Gastrocnemius medialis (tissue), 4 donors: Measurements from ENCODE around the gene GIT2. TPM values are rescaled to one million over a fixed set of nuclear protein-coding genes. Genes with fewer than 3 reads are reported as not detected.

Experiments
- ATAC-seq, 2 donors: fragments of 150-250 bp; one replicate each; pipeline ENCODE4 v1.9.1; 2016
- DNase-seq, 2 donors: peaks; one replicate each; pipeline ENCODE4 v3.0.0-alpha.2; 2019
- H3K27ac ChIP-seq, 4 donors: fragments of 200-600 bp; sonication (generic); 1 replicate in 1 of 4; 2 replicates in 3 of 4; pipeline ENCODE4 v1.5.1; 2016 to 2018; ENCODE audit warnings: mild to moderate bottlenecking in 2 of 4, moderate library complexity in 1 of 4
- H3K27me3 ChIP-seq, 3 donors: fragments of 200-600 bp; sonication (generic) in 2 of 3; 1 replicate in 1 of 3; 2 replicates in 2 of 3; pipeline versions ENCODE4 v1.5.1 to v1.6.0; 2016 to 2019; ENCODE audit warnings: mild to moderate bottlenecking in 1 of 3, moderate library complexity in 1 of 3
- H3K36me3 ChIP-seq, 2 donors: fragments of 200-600 bp; sonication (generic) in 1 of 2; one replicate each; pipeline ENCODE4 v1.5.1; 2017 to 2018
- H3K4me1 ChIP-seq, 2 donors: fragments of 200-600 bp; sonication (generic) in 1 of 2; one replicate each; pipeline ENCODE4 v1.5.1; 2016 to 2017; ENCODE audit warnings: mild to moderate bottlenecking in 2 of 2
- H3K4me3 ChIP-seq, 4 donors: fragments of 200-600 bp; sonication (generic) in 3 of 4; 1 replicate in 1 of 4; 2 replicates in 3 of 4; pipeline ENCODE4 v1.5.1; 2016 to 2019; ENCODE audit warnings: mild to moderate bottlenecking in 2 of 4
- H3K9me3 ChIP-seq, 3 donors: fragments of 200-600 bp; sonication (generic) in 2 of 3; 1 replicate in 1 of 3; 2 replicates in 2 of 3; pipeline ENCODE4 v1.5.1; 2016 to 2019
- POLR2A ChIP-seq, 2 donors: fragments of 450-650 bp; IDR thresholded peaks; one replicate each; pipeline ENCODE4 v1.6.1; 2017; ENCODE audit warnings: antibody characterized with exemption in 2 of 2, mild to moderate bottlenecking in 2 of 2, moderate library complexity in 2 of 2
- in situ Hi-C, 4 donors: fragments of 200-750 bp; cut with MboI; loops; one replicate each; pipeline versions ENCODE4 v1.15.0 to v1.8.0; 2017; ENCODE audit warnings: low sequenced_read_pairs in 4 of 4
- intact Hi-C: fragments of 100-400 bp; cut with DNase I; formaldehyde crosslinking; loops from one replicate; pipeline ENCODE4 v1.15.1; 2023; ENCODE audit warnings: low total_unique reads
- total RNA-seq, 4 donors: library from RNA; depleted of rRNA; stranded (reverse); fragments of >200 nt; gene quantifications; one replicate each; pipeline versions ENCODE4 v1.1.0 to v1.2.3, GENCODE V29; 2016
- TF ChIP-seq, protein P1 (sequence below), 5 experiments: fragments of 450-650 bp in 3 of 5; fragments of 200-600 bp in 2 of 5; sonication (generic) in 2 of 5; IDR thresholded peaks in 4 of 5; conservative IDR thresholded peaks in 1 of 5; 1 replicate in 4 of 5; 2 replicates in 1 of 5; pipeline ENCODE4 v1.5.1; 2016 to 2019; ENCODE audit warnings: antibody characterized with exemption in 5 of 5, mild to moderate bottlenecking in 3 of 5, moderate library complexity in 3 of 5

The GIT2 gene
- total RNA-seq, 4 donors from 2014 or later: 23.4 to 32.1 (median 23.6) TPM

DNA sequence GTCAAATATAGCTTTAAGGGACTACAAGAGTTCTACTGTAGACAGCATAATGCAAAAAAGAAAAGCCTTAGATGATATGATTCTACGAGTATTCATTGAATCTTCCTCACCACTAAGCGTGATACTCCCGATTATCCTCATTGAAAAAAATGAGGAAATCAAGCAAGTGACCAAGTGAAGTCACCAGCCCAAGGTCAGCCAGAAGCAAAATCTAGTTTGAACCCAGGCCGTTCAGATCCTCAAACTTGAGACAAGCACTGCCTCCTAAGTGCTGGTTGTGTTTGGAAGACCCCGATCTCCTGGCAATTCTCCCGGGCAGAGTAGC, 845 bp downstream of the GIT2 start:
- Histone ChIP-seq H3K27ac (peak overlapping the region; percentile 81 to 90 (median 86)), H3K4me1 (peaks cover 33 to 49% of the 10 kb centered on the region in 2 donors), H3K36me3 (peaks cover 0 to 8% of the 10 kb centered on the region in 2 donors), H3K4me3 (peak overlapping the region; percentile 83 to 99 (median 98)), H3K27me3 (no peaks in the 10 kb centered on the region), H3K9me3 (no peaks in the 10 kb centered on the region)
- TF ChIP-seq, protein P1, sequence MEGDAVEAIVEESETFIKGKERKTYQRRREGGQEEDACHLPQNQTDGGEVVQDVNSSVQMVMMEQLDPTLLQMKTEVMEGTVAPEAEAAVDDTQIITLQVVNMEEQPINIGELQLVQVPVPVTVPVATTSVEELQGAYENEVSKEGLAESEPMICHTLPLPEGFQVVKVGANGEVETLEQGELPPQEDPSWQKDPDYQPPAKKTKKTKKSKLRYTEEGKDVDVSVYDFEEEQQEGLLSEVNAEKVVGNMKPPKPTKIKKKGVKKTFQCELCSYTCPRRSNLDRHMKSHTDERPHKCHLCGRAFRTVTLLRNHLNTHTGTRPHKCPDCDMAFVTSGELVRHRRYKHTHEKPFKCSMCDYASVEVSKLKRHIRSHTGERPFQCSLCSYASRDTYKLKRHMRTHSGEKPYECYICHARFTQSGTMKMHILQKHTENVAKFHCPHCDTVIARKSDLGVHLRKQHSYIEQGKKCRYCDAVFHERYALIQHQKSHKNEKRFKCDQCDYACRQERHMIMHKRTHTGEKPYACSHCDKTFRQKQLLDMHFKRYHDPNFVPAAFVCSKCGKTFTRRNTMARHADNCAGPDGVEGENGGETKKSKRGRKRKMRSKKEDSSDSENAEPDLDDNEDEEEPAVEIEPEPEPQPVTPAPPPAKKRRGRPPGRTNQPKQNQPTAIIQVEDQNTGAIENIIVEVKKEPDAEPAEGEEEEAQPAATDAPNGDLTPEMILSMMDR (IDR thresholded peaks at IDR 0.05 in 4 of 5, conservative IDR thresholded peaks at IDR 0.05 in 1 of 5): no peak
- no peak for TF ChIP-seq POLR2A (IDR thresholded peaks at IDR 0.05)
- intact Hi-C loops: loop anchor here (5.0 to 10.0 kb wide), 2 partner anchors 93 to 589 kb away; partner anchors contain the start of genes PPTC7 and TCHP
- no peak for ATAC-seq
- in situ Hi-C loops: no loop called here
- DNase-seq: no peak

DNA sequence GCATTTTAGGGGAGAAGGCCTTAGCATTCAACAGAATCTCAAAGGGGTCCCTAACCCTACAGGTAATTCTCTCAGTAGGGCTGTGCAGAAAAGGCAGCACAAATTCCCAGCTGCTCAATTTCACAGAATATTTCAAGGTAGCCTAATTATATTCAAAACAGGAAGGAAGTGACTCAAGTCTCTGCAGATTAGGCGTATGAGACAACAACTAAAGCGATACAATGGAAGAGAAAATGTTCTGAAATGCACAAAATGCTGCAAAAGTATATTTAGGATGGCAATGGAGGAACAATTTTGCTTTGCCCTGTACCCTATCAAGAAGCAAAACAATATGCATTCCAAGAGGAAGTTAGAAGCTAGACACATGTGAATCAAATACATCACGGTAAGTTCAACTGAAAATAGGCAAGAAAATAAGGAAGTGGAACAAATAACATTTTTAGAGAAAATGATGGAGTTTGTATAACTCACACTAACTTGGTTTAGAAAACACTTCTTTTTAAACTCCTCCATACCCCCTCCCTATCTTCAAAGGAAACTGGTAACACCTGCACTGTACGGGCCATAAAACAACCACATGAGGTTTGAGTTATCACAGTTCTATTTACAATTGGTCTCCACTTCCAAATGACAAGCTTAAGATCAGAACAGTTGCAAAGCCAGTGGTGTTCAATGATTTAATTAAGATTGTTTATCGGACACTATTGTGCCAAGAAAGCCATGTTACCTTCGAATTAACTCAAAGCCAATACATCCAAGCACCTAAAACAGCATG, 1.6 kb downstream of the GIT2 start:
- Histone ChIP-seq H3K27ac (peak overlapping the region; percentile 81 to 90 (median 86)), H3K4me1 (peaks cover 30 to 43% of the 10 kb centered on the region in 2 donors), H3K9me3 (no peaks in the 10 kb centered on the region), H3K4me3 (peak overlapping the region; percentile 83 to 99 (median 98)), H3K27me3 (no peaks in the 10 kb centered on the region), H3K36me3 (peaks cover 0 to 11% of the 10 kb centered on the region in 2 donors)
- DNase-seq (no peak), ATAC-seq (no peak)
- intact Hi-C loops: loop anchor here (5.0 to 10.0 kb wide), 2 partner anchors 92 to 590 kb away; partner anchors contain the start of genes PPTC7 and TCHP
- in situ Hi-C loops: no loop called here
- TF ChIP-seq, protein P1 (IDR thresholded peaks at IDR 0.05 in 4 of 5, conservative IDR thresholded peaks at IDR 0.05 in 1 of 5): no peak
- no peak for TF ChIP-seq POLR2A (IDR thresholded peaks at IDR 0.05)

DNA sequence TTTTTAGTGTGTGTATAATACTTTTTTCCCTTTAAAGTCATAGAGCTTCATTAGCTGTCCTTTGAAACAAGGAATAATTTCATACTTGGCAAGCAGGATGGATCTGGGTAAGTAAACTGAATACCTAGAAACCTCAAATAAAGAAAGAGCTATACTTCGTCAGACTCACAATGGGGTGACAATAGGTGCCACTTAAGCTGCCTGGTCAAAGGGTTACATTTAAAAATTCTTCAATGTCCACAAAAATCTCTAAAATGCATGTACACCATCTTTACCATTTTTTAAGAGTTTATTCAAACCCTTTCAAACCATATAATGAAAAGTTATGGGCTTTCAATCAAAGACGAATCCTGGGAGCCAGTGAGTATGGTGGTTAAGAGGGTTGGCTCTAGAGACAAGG, 3.1 kb downstream of the GIT2 start:
- H3K27me3 ChIP-seq: no peaks in the 10 kb centered on the region
- no peak for TF ChIP-seq POLR2A (IDR thresholded peaks at IDR 0.05)
- TF ChIP-seq, protein P1 (IDR thresholded peaks at IDR 0.05 in 4 of 5, conservative IDR thresholded peaks at IDR 0.05 in 1 of 5): no peak
- no peaks in the 10 kb centered on the region for H3K9me3 ChIP-seq
- no peak for ATAC-seq
- H3K4me1 ChIP-seq: peaks cover 24 to 36% of the 10 kb centered on the region in 2 donors
- peaks cover 0 to 19% of the 10 kb centered on the region in 2 donors for H3K36me3 ChIP-seq
- no peak overlapping the region for H3K27ac ChIP-seq
- no peak for DNase-seq
- in situ Hi-C loops (no loop called here), intact Hi-C loops (loop anchor here (10.0 kb wide), 1 partner anchor 592 kb away; the partner anchor contains the start of gene PPTC7)
- H3K4me3 ChIP-seq: no peak overlapping the region

- in situ Hi-C loops (no loop called here), intact Hi-C loops (loop anchor here (10.0 kb wide), 1 partner anchor 593 kb away; the partner anchor contains the start of gene PPTC7)
Measured at GRCh38 chr12:109991586-109991985, 4.6 kb downstream of the GIT2 start.

More at GRCh38 chr12:109991586-109991985, 4.6 kb downstream of the GIT2 start:
- DNase-seq (no peak), ATAC-seq (no peak)
- TF ChIP-seq, protein P1 (IDR thresholded peaks at IDR 0.05 in 4 of 5, conservative IDR thresholded peaks at IDR 0.05 in 1 of 5): no peak
- TF ChIP-seq POLR2A (IDR thresholded peaks at IDR 0.05): no peak
- H3K27me3 ChIP-seq: no peaks in the 10 kb centered on the region
- no peak overlapping the region for H3K27ac ChIP-seq
- H3K4me3 ChIP-seq: no peak overlapping the region
- H3K36me3 ChIP-seq: peaks cover 0 to 32% of the 10 kb centered on the region in 2 donors
- H3K9me3 ChIP-seq: no peaks in the 10 kb centered on the region
- peaks cover 23 to 32% of the 10 kb centered on the region in 2 donors for H3K4me1 ChIP-seq
